GM12865 (cell line): ENCODE data around the gene OR8B8.
"Not testable (repeated sequence)": the region's sequence is repeated elsewhere in the genome, so short reads cannot be mapped to it uniquely, and the experiment has no call there.

Experiments
- DNase-seq: peaks from one replicate; pipeline ENCODE4 v3.0.0; 2010; ENCODE audit warnings: low read depth
- H3K4me3 ChIP-seq: 2 replicates; pipeline ENCODE4 v1.5.1; 2011; ENCODE audit warnings: mild to moderate bottlenecking, low read depth, low read length, control low read depth
- CTCF ChIP-seq: IDR thresholded peaks from 2 replicates; pipeline ENCODE4 v1.5.1; 2011; ENCODE audit warnings: low read length, control low read depth, low read depth, inconsistent platforms; ENCODE audit not compliant: insufficient read depth; ENCODE audit errors: missing control alignments

The OR8B8 gene

GRCh38 chr11:124421043-124421442 lies 24.5 kb downstream of the OR8B8 start:
- DNase-seq, result no peak
- H3K4me3 ChIP-seq, result no peak overlapping the region
- no peak for TF ChIP-seq CTCF

GRCh38 chr11:124415356-124415923 lies 30.1 kb downstream of the OR8B8 start:
- TF ChIP-seq CTCF, result peak; percentile 56
- DNase-seq, result peak; percentile 67
- no peak overlapping the region for H3K4me3 ChIP-seq

GRCh38 chr11:124409906-124410305 lies 35.6 kb downstream of the OR8B8 start:
- H3K4me3 ChIP-seq, result no peak overlapping the region
- no peak for TF ChIP-seq CTCF
- DNase-seq, result no peak

- TF ChIP-seq CTCF, result no peak
- H3K4me3 ChIP-seq, result no peak overlapping the region
These were observed 39.9 kb downstream of the OR8B8 start for GRCh38 chr11:124405581-124405980.

GRCh38 chr11:124403186-124403585 lies 42.3 kb downstream of the OR8B8 start:
- not testable (repeated sequence) for H3K4me3 ChIP-seq, DNase-seq

More at GRCh38 chr11:124405581-124405980, 39.9 kb downstream of the OR8B8 start:
- DNase-seq, result no peak

- no peak overlapping the region for H3K4me3 ChIP-seq
- TF ChIP-seq CTCF, result peak; percentile 73
- DNase-seq, result peak; percentile 68
These were observed 43.1 kb downstream of the OR8B8 start for GRCh38 chr11:124402326-124402922.

GRCh38 chr11:124398924-124399323 lies 46.6 kb downstream of the OR8B8 start, which contains the start of gene OR8B3:
Gene OR8B3 (minus strand): TSS chr11:124399024. CDS start chr11:124397351, 1,673 bp downstream.
- DNase-seq, result no peak
- TF ChIP-seq CTCF, result no peak
- no peak within 1 kb of the TSS for H3K4me3 ChIP-seq

GRCh38 chr11:124396847-124397246 lies 48.6 kb downstream of the OR8B8 start:
- not testable (repeated sequence) for DNase-seq, H3K4me3 ChIP-seq
